Measurements from ENCODE around the gene NEUROG3. TPM values are rescaled to one million over a fixed set of nuclear protein-coding genes. Genes with fewer than 3 reads are reported as not detected.

The NEUROG3 gene, protein sequence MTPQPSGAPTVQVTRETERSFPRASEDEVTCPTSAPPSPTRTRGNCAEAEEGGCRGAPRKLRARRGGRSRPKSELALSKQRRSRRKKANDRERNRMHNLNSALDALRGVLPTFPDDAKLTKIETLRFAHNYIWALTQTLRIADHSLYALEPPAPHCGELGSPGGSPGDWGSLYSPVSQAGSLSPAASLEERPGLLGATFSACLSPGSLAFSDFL
- not detected in 5 replicates for total RNA-seq (2022; extraction: Qiagen RNA extraction)

DNA sequence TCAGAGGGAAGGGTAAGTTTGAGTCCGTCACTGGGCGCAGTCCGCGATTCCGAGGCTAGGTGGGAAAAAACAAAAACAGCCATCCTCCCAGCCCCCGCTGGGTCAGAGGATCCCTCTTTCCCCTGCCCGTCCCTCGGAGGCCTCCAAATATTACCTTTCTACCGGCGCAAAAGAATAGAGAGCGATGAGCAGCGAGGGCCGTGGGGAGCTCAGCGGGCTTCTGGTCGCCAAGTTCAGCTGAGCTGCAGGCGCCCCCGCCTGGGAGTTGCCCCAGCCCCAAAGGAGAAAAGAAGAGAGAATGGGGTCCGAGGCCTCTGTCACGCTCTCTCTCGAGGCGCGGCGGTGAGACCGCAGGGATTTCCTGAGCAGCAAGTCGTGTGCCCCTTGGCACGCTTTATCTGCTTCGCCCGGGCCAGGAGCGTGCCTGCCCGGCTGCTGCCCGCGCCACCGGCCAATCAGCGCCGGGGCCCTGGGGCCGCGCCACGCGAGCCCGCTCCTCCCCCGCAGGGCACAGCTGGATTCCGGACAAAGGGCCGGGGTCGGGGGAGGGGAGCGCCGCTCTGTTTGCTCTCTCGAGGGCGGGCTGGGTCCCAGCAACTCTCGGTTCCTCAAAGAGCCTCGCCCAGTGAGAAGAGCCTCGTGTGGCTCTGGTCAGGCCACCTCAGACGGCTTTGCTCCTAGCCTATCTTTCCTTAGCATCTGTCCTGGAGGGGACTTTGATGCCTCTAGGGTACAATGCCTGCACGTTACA is at the start of gene NEUROG3:
TSS of gene NEUROG3 (minus strand) at position 367 of the 751 bp plus-strand sequence. CDS start 379 bp downstream, outside the sequence.

Other genes with a start within 250 kb of the NEUROG3 start
- 0.10 to 0.33 TPM (median 0.19 TPM) in 4 of 5 replicates, not detected in the other for gene TACR2, start 156.5 kb downstream of the NEUROG3 start, total RNA-seq (2022; extraction: Qiagen RNA extraction)
- 81.5 to 113 TPM (median 107 TPM) in 5 replicates for gene TSPAN15, start 122.0 kb downstream of the NEUROG3 start, total RNA-seq (2022; extraction: Qiagen RNA extraction)
- gene FAM241B, start 56.8 kb upstream of the NEUROG3 start, total RNA-seq (2022; extraction: Qiagen RNA extraction), result 16.6 to 19.8 TPM (median 18.5 TPM) in 5 replicates
- 0.14 to 0.63 TPM (median 0.24 TPM) in 5 replicates for gene COL13A1, start 228.5 kb upstream of the NEUROG3 start, total RNA-seq (2022; extraction: Qiagen RNA extraction)